Gastrocnemius medialis (tissue), 4 donors: Measurements from ENCODE around the gene ENDOU. TPM values are rescaled to one million over a fixed set of nuclear protein-coding genes. Genes with fewer than 3 reads are reported as not detected.

Experiments
- ATAC-seq, 2 donors: fragments of 150-250 bp; one replicate each; pipeline ENCODE4 v1.9.1; 2016
- DNase-seq, 2 donors: peaks; one replicate each; pipeline ENCODE4 v3.0.0-alpha.2; 2019
- H3K27ac ChIP-seq, 4 donors: fragments of 200-600 bp; sonication (generic); 1 replicate in 1 of 4; 2 replicates in 3 of 4; pipeline ENCODE4 v1.5.1; 2016 to 2018; ENCODE audit warnings: mild to moderate bottlenecking in 2 of 4, moderate library complexity in 1 of 4
- H3K27me3 ChIP-seq, 3 donors: fragments of 200-600 bp; sonication (generic) in 2 of 3; 1 replicate in 1 of 3; 2 replicates in 2 of 3; pipeline versions ENCODE4 v1.5.1 to v1.6.0; 2016 to 2019; ENCODE audit warnings: mild to moderate bottlenecking in 1 of 3, moderate library complexity in 1 of 3
- H3K36me3 ChIP-seq, 2 donors: fragments of 200-600 bp; sonication (generic) in 1 of 2; one replicate each; pipeline ENCODE4 v1.5.1; 2017 to 2018
- H3K4me1 ChIP-seq, 2 donors: fragments of 200-600 bp; sonication (generic) in 1 of 2; one replicate each; pipeline ENCODE4 v1.5.1; 2016 to 2017; ENCODE audit warnings: mild to moderate bottlenecking in 2 of 2
- H3K4me3 ChIP-seq, 4 donors: fragments of 200-600 bp; sonication (generic) in 3 of 4; 1 replicate in 1 of 4; 2 replicates in 3 of 4; pipeline ENCODE4 v1.5.1; 2016 to 2019; ENCODE audit warnings: mild to moderate bottlenecking in 2 of 4
- H3K9me3 ChIP-seq, 3 donors: fragments of 200-600 bp; sonication (generic) in 2 of 3; 1 replicate in 1 of 3; 2 replicates in 2 of 3; pipeline ENCODE4 v1.5.1; 2016 to 2019
- POLR2A ChIP-seq, 2 donors: fragments of 450-650 bp; IDR thresholded peaks; one replicate each; pipeline ENCODE4 v1.6.1; 2017; ENCODE audit warnings: antibody characterized with exemption in 2 of 2, mild to moderate bottlenecking in 2 of 2, moderate library complexity in 2 of 2
- in situ Hi-C, 4 donors: fragments of 200-750 bp; cut with MboI; loops; one replicate each; pipeline versions ENCODE4 v1.15.0 to v1.8.0; 2017; ENCODE audit warnings: low sequenced_read_pairs in 4 of 4
- intact Hi-C: fragments of 100-400 bp; cut with DNase I; formaldehyde crosslinking; loops from one replicate; pipeline ENCODE4 v1.15.1; 2023; ENCODE audit warnings: low total_unique reads
- total RNA-seq, 4 donors: library from RNA; depleted of rRNA; stranded (reverse); fragments of >200 nt; gene quantifications; one replicate each; pipeline versions ENCODE4 v1.1.0 to v1.2.3, GENCODE V29; 2016
- TF ChIP-seq, protein P1 (sequence below), 5 experiments: fragments of 450-650 bp in 3 of 5; fragments of 200-600 bp in 2 of 5; sonication (generic) in 2 of 5; IDR thresholded peaks in 4 of 5; conservative IDR thresholded peaks in 1 of 5; 1 replicate in 4 of 5; 2 replicates in 1 of 5; pipeline ENCODE4 v1.5.1; 2016 to 2019; ENCODE audit warnings: antibody characterized with exemption in 5 of 5, mild to moderate bottlenecking in 3 of 5, moderate library complexity in 3 of 5

ENDOU gene
- total RNA-seq, 4 donors from 2014 or later: 0.16 TPM; not detected in 3

DNA sequence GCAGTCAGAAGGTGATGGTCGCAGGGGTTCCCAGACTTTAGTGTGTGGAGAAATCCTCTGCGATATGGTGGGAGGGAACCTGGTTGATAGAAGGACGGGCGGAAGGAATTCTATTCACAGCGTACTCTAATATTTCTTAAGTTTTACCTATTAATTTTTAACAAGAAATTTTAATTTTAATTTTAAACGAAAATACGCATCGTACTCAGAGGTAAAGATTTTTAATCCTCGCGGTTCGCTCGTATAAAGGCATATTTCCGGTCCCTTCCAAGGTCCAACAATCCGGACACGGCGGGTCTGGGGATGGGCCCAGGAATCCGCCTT lies 47.4 kb upstream of the ENDOU start:
- DNase-seq: no peak
- H3K4me1 ChIP-seq: peaks cover 41 to 49% of the 10 kb centered on the region in 2 donors
- intact Hi-C loops: loop anchor here (2.0 kb wide), 1 partner anchor 66 kb away; no protein-coding TSS in a partner anchor

DNA sequence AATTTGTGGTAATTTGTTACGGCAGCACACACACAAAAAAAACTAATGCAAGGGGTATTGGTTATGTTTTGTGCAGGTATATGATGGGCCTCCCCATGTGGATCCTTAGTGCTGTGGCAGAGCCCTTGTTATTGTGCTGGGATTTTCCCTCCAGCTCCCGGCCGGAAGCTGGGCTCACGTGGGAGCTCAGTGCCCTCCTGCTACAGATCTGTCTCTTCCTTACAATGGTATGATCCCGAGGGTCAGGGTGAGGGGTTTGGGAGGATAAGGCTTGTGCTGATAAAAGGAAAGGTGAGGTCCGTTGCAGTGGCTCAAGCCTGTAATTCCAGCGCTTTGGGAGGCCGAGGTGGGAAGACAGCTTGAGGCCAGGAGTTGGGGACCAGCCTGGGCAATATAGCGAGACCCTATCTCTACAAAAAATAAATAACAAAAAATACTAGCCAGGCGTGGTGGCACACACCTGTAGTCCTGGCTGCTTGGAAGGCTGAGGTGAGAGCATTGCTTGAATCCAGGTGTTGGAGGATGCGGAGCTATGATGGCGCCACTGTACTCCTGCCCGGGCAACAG lies 46.9 kb upstream of the ENDOU start:
- TF ChIP-seq, protein P1, sequence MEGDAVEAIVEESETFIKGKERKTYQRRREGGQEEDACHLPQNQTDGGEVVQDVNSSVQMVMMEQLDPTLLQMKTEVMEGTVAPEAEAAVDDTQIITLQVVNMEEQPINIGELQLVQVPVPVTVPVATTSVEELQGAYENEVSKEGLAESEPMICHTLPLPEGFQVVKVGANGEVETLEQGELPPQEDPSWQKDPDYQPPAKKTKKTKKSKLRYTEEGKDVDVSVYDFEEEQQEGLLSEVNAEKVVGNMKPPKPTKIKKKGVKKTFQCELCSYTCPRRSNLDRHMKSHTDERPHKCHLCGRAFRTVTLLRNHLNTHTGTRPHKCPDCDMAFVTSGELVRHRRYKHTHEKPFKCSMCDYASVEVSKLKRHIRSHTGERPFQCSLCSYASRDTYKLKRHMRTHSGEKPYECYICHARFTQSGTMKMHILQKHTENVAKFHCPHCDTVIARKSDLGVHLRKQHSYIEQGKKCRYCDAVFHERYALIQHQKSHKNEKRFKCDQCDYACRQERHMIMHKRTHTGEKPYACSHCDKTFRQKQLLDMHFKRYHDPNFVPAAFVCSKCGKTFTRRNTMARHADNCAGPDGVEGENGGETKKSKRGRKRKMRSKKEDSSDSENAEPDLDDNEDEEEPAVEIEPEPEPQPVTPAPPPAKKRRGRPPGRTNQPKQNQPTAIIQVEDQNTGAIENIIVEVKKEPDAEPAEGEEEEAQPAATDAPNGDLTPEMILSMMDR (IDR thresholded peaks at IDR 0.05 in 4 of 5, conservative IDR thresholded peaks at IDR 0.05 in 1 of 5): no peak
- TF ChIP-seq POLR2A (IDR thresholded peaks at IDR 0.05): no peak
- no peaks in the 10 kb centered on the region for H3K27me3 ChIP-seq
- peak overlapping the region in 3 of 4 donors; percentile 76 to 93 (median 93) for H3K27ac ChIP-seq
- in situ Hi-C loops: loop anchor here in 2 of 4 donors (10.0 kb wide), 1 partner anchor 57 kb away; no protein-coding TSS in a partner anchor
- no peak for ATAC-seq
- H3K36me3 ChIP-seq: no peaks in the 10 kb centered on the region
- H3K9me3 ChIP-seq: no peaks in the 10 kb centered on the region
- intact Hi-C loops: loop anchor here (2.0 kb wide), 1 partner anchor 67 kb away; no protein-coding TSS in a partner anchor
- no peak for DNase-seq
- H3K4me1 ChIP-seq: peaks cover 35 to 44% of the 10 kb centered on the region in 2 donors
- H3K4me3 ChIP-seq: peak overlapping the region in 3 of 4 donors; percentile 70 to 97 (median 87)

More for the DNA sequence above, 47.4 kb upstream of the ENDOU start:
- no peak for ATAC-seq
- peak overlapping the region; percentile 76 to 93 (median 90) for H3K27ac ChIP-seq
- TF ChIP-seq, protein P1 (IDR thresholded peaks at IDR 0.05 in 4 of 5, conservative IDR thresholded peaks at IDR 0.05 in 1 of 5): no peak
- TF ChIP-seq POLR2A (IDR thresholded peaks at IDR 0.05): no peak
- in situ Hi-C loops: loop anchor here in 2 of 4 donors (10.0 kb wide), 1 partner anchor 58 kb away; no protein-coding TSS in a partner anchor
- H3K27me3 ChIP-seq: no peaks in the 10 kb centered on the region
- H3K4me3 ChIP-seq: peak overlapping the region; percentile 70 to 97 (median 79)
- H3K9me3 ChIP-seq: no peaks in the 10 kb centered on the region
- H3K36me3 ChIP-seq: no peaks in the 10 kb centered on the region

DNA sequence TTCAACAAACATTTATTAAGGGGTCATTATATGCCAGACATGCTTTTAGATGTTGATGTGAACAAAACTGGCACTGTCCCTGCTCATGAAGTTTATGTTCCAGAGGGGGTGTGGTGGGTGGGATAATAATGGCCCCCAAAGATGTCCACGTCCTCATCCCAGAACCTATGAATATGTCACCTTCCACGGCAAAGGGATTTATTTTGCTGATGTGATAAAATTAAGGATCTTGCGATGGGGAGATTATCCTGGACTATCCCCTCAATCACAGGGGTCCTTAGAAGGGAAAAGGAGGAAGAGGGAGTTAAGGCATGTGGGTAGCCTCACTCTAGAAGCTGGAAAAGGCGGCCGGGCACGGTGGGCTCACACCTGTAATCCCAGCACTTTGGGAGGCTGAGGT lies 46.0 kb upstream of the ENDOU start:
- H3K4me1 ChIP-seq: peaks cover 27 to 35% of the 10 kb centered on the region in 2 donors

DNA sequence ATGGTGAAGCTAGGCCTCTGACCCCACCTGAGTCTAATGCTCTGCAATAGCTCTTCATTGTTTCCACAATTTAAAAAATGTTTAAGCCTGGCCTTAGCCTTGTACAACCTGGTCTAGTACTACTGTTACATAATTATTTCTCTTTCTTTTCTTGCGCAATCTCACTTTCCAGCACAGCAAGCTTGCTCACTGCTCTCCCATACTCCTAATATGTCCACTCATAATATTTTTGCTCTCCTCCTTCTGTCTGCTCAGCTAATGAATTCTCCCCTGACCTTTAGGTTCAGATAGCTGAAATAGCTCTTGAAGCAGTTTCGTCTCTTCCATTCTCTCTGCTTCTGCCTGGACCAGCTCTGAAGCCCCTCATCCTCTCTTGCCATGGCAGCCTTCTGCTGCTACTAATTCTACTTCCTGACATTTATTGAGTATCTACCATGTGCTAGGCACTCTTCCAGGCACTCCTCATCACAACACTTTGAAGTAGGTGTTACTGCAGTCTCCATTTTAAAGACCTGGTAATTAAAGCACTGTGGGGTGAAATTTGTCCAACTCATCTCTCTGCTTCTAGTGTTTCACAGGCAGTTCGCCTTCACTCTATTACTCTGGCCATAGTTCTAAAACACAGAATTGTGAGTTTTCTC lies 44.9 kb upstream of the ENDOU start:
- no peak for ATAC-seq

More for the DNA sequence above, 46.0 kb upstream of the ENDOU start:
- Histone ChIP-seq H3K27ac (no peak overlapping the region), H3K4me3 (no peak overlapping the region), H3K36me3 (no peaks in the 10 kb centered on the region), H3K27me3 (no peaks in the 10 kb centered on the region), H3K9me3 (no peaks in the 10 kb centered on the region)
- intact Hi-C loops (no loop called here), in situ Hi-C loops (loop anchor here in 2 of 4 donors (10.0 kb wide), 1 partner anchor 57 kb away; no protein-coding TSS in a partner anchor)
- ATAC-seq (no peak), DNase-seq (no peak)
- no peak for TF ChIP-seq POLR2A (IDR thresholded peaks at IDR 0.05)
- TF ChIP-seq, protein P1 (IDR thresholded peaks at IDR 0.05 in 4 of 5, conservative IDR thresholded peaks at IDR 0.05 in 1 of 5): no peak

More for the DNA sequence above, 44.9 kb upstream of the ENDOU start:
- H3K36me3 ChIP-seq: no peaks in the 10 kb centered on the region
- intact Hi-C loops (no loop called here), in situ Hi-C loops (loop anchor here in 2 of 4 donors (10.0 kb wide), 1 partner anchor 55 kb away; no protein-coding TSS in a partner anchor)
- H3K9me3 ChIP-seq: no peaks in the 10 kb centered on the region
- no peaks in the 10 kb centered on the region for H3K27me3 ChIP-seq
- no peak for DNase-seq
- no peak for TF ChIP-seq POLR2A (IDR thresholded peaks at IDR 0.05)
- TF ChIP-seq, protein P1 (IDR thresholded peaks at IDR 0.05 in 4 of 5, conservative IDR thresholded peaks at IDR 0.05 in 1 of 5): no peak
- H3K4me3 ChIP-seq: no peak overlapping the region
- no peak overlapping the region for H3K27ac ChIP-seq
- peaks cover 17 to 24% of the 10 kb centered on the region in 2 donors for H3K4me1 ChIP-seq
